Right cardiac atrium (tissue), 5 donors: ENCODE measurements around the gene APCDD1L. TPM values are rescaled to one million over a fixed set of nuclear protein-coding genes. Genes with fewer than 3 reads are reported as not detected.

Experiments used
- ATAC-seq, 2 donors: fragments of 200-7000 bp; cut with Tn5 transposase; one replicate each; pipeline versions ENCODE4 v1.8.0 to v1.9.1; 2020; ENCODE audit warnings: moderate library complexity in 2 of 2, mild to moderate bottlenecking in 1 of 2
- DNase-seq, 3 donors: peaks; one replicate each; pipeline ENCODE4 v3.0.0-alpha.2; 2020
- H3K27ac ChIP-seq: one replicate; pipeline ENCODE4 v1.5.1; 2013; ENCODE audit warnings: mild to moderate bottlenecking, low read length, control low read depth, moderate library complexity
- H3K27me3 ChIP-seq: one replicate; pipeline ENCODE4 v1.6.1; 2013; ENCODE audit not compliant: control insufficient read depth, insufficient read depth
- H3K4me1 ChIP-seq: one replicate; pipeline ENCODE4 v1.6.1; 2013; ENCODE audit warnings: low read length; ENCODE audit not compliant: control insufficient read depth, insufficient read depth
- H3K4me3 ChIP-seq: one replicate; pipeline ENCODE4 v1.5.1; 2013; ENCODE audit warnings: low read length, control low read depth
- H3K9me3 ChIP-seq: one replicate; pipeline ENCODE4 v1.6.1; 2013; ENCODE audit warnings: low read length; ENCODE audit not compliant: control insufficient read depth
- WGBS: extraction: QIAGEN DNeasy Blood & Tissue Kit; methylation state at CpG from one replicate; pipeline ENCODE4 v1.1.7; 2013; 5-methylcytosine and 5-hydroxymethylcytosine counted together
- intact Hi-C, 4 donors: fragments of 100-400 bp; cut with DNase I; formaldehyde crosslinking; loops; one replicate each; pipeline versions ENCODE4 v1.11.0 to v1.14.0; 2022 to 2023
- polyA plus RNA-seq: library from polyadenylated mRNA; stranded (reverse); fragments of 200-250 nt; gene quantifications from one replicate; pipeline ENCODE4 v1.2.3, GENCODE V29; 2013
- total RNA-seq, 4 donors: library from RNA; stranded (reverse); fragmentation: NEBNext Ultra II Directional; extraction: Animal tissue kit (Norgen Biotek cat#: 25700); gene quantifications; one replicate each; pipeline ENCODE4 v1.2.1, GENCODE V29; 2021
- donor health status: healthy with polysubstance abuse.
- donor health status: DM: no; HTN: yes; CAD: no.
- donor health status: DM: no; HTN: no; CAD: no.
- donor health status: DM: no; HTN: yes; CAD: no; lungs with severe emphysema.
- donor health status: DM: yes; HTN: yes; CAD: no.

The APCDD1L gene
- total and polyA plus RNA-seq, 5 donors: 0.14 to 4.3 (median 1.0) TPM

- 88% methylated on average over 11 of the region's 11 CpGs for WGBS
- intact Hi-C loops: no loop called here
- H3K4me1 ChIP-seq: no peaks in the 10 kb centered on the region
- no peak overlapping the region for H3K27ac ChIP-seq
- no peaks in the 10 kb centered on the region for H3K9me3 ChIP-seq
- no peak overlapping the region for H3K4me3 ChIP-seq
- no peaks in the 10 kb centered on the region for H3K27me3 ChIP-seq
- ATAC-seq (no peak), DNase-seq (no peak)
These were observed 37.3 kb upstream of the APCDD1L start for GRCh38 chr20:58552366-58552934.

- intact Hi-C loops: no loop called here
- Histone ChIP-seq H3K9me3 (no peaks in the 10 kb centered on the region), H3K27ac (no peak overlapping the region), H3K4me3 (no peak overlapping the region), H3K4me1 (no peaks in the 10 kb centered on the region), H3K27me3 (no peaks in the 10 kb centered on the region)
- ATAC-seq (no peak), DNase-seq (no peak)
- 88% methylated on average over 8 of the region's 8 CpGs for WGBS
These were observed 36.4 kb upstream of the APCDD1L start for GRCh38 chr20:58551631-58552030.

GRCh38 chr20:58550275-58551059, 35.3 kb upstream of the APCDD1L start:
- no peaks in the 10 kb centered on the region for H3K9me3 ChIP-seq
- DNase-seq (no peak), ATAC-seq (peak in 1 of 2 donors; percentile 56)
- no peak overlapping the region for H3K27ac ChIP-seq
- WGBS: 63% methylated on average over 17 of the region's 17 CpGs
- H3K27me3 ChIP-seq: no peaks in the 10 kb centered on the region
- intact Hi-C loops: no loop called here
- H3K4me1 ChIP-seq: no peaks in the 10 kb centered on the region
- no peak overlapping the region for H3K4me3 ChIP-seq

- ATAC-seq (no peak), DNase-seq (no peak)
- no peak overlapping the region for H3K27ac ChIP-seq
- H3K4me3 ChIP-seq: no peak overlapping the region
- H3K9me3 ChIP-seq: no peaks in the 10 kb centered on the region
- H3K27me3 ChIP-seq: no peaks in the 10 kb centered on the region
- no peaks in the 10 kb centered on the region for H3K4me1 ChIP-seq
- intact Hi-C loops: no loop called here
- WGBS: 93% methylated on average over 13 of the region's 13 CpGs
These were observed 34.3 kb upstream of the APCDD1L start for GRCh38 chr20:58549231-58550209.

GRCh38 chr20:58547623-58548475, 32.6 kb upstream of the APCDD1L start:
- intact Hi-C loops: no loop called here
- Histone ChIP-seq H3K4me3 (no peak overlapping the region), H3K27ac (no peak overlapping the region), H3K9me3 (no peaks in the 10 kb centered on the region), H3K27me3 (no peaks in the 10 kb centered on the region), H3K4me1 (no peaks in the 10 kb centered on the region)
- ATAC-seq: no peak
- 68% methylated on average over 11 of the region's 11 CpGs for WGBS
- DNase-seq: no peak

GRCh38 chr20:58546756-58547622, 31.8 kb upstream of the APCDD1L start:
- intact Hi-C loops: no loop called here
- Histone ChIP-seq H3K27me3 (no peaks in the 10 kb centered on the region), H3K4me3 (no peak overlapping the region), H3K27ac (no peak overlapping the region), H3K9me3 (no peaks in the 10 kb centered on the region), H3K4me1 (no peaks in the 10 kb centered on the region)
- DNase-seq (no peak), ATAC-seq (no peak)
- 32% methylated on average over 19 of the region's 19 CpGs for WGBS

GRCh38 chr20:58546416-58546711, 31.2 kb upstream of the APCDD1L start:
- Histone ChIP-seq H3K4me1 (no peaks in the 10 kb centered on the region), H3K27ac (no peak overlapping the region), H3K27me3 (no peaks in the 10 kb centered on the region), H3K4me3 (no peak overlapping the region), H3K9me3 (no peaks in the 10 kb centered on the region)
- no peak for DNase-seq
- no peak for ATAC-seq
- intact Hi-C loops: no loop called here
- WGBS: 88% methylated on average over 5 of the region's 5 CpGs

GRCh38 chr20:58545565-58546415, 30.6 kb upstream of the APCDD1L start:
- intact Hi-C loops: no loop called here
- Histone ChIP-seq H3K27ac (no peak overlapping the region), H3K9me3 (no peaks in the 10 kb centered on the region), H3K27me3 (no peaks in the 10 kb centered on the region), H3K4me3 (no peak overlapping the region), H3K4me1 (no peaks in the 10 kb centered on the region)
- ATAC-seq: no peak
- 87% methylated on average over 17 of the region's 17 CpGs for WGBS
- DNase-seq: no peak

GRCh38 chr20:58544891-58545290, 29.7 kb upstream of the APCDD1L start:
- H3K4me1 ChIP-seq: no peaks in the 10 kb centered on the region
- no peak for DNase-seq
- no peaks in the 10 kb centered on the region for H3K27me3 ChIP-seq
- H3K4me3 ChIP-seq: no peak overlapping the region
- H3K9me3 ChIP-seq: no peaks in the 10 kb centered on the region
- no peak overlapping the region for H3K27ac ChIP-seq
- no peak for ATAC-seq
- WGBS: 93% methylated on average over 4 of the region's 4 CpGs
- intact Hi-C loops: no loop called here
